Natural killer cell treated with Interleukin-12 subunit alpha and Interleukin-12 subunit beta and Interleukin-15 and Interleukin-18, amount 100 ng/mL, for 72 hours (primary cell): ENCODE results near the gene ZNF23. TPM values are rescaled to one million over a fixed set of nuclear protein-coding genes. Genes with fewer than 3 reads are reported as not detected.

Experiments used
- ATAC-seq, 2 donors: fragments of 150-1000 bp; cut with Tn5 transposase in 1 of 2; sonication (Bioruptor Pico), chemical (Tn5 transposase) in 1 of 2; 2 replicates each; pipeline ENCODE4 v1.10.0; 2021
- DNase-seq: peaks from one replicate; pipeline ENCODE4 v3.0.0; 2022; ENCODE audit warnings: low spot score
- H3K27ac Mint-ChIP-seq, 2 donors: 1 replicate in 1 of 2; 2 replicates in 1 of 2; pipeline ENCODE4 v1.8.0; 2022; ENCODE audit warnings: mixed read lengths in 2 of 2, mild to moderate bottlenecking in 1 of 2, moderate library complexity in 1 of 2
- H3K27me3 Mint-ChIP-seq, 2 donors: 1 replicate in 1 of 2; 2 replicates in 1 of 2; pipeline ENCODE4 v1.8.0; 2022; ENCODE audit warnings: mixed read lengths in 2 of 2
- H3K36me3 Mint-ChIP-seq: one replicate; pipeline ENCODE4 v1.8.0; 2022; ENCODE audit warnings: mixed read lengths
- H3K4me1 Mint-ChIP-seq, 2 donors: 1 replicate in 1 of 2; 2 replicates in 1 of 2; pipeline ENCODE4 v1.8.0; 2022; ENCODE audit warnings: low read depth in 2 of 2, mixed read lengths in 2 of 2, mild to moderate bottlenecking in 1 of 2
- H3K4me3 Mint-ChIP-seq: one replicate; pipeline ENCODE4 v1.8.0; 2022; ENCODE audit warnings: mixed read lengths
- H3K9me3 Mint-ChIP-seq: 2 replicates; pipeline ENCODE4 v1.8.0; 2022; ENCODE audit warnings: mixed read lengths
- total RNA-seq, 2 donors: library from RNA; stranded (reverse); gene quantifications; one replicate each; pipeline ENCODE4 v1.2.3, GENCODE V29; 2022

The ZNF23 gene
- total RNA-seq, 2 donors from 2014 or later: 10.4 to 13.1 TPM

GRCh38 chr16:71429581-71429980, 32.5 kb downstream of the ZNF23 start:
- Mint-ChIP-seq H3K4me3 (no peak overlapping the region), H3K36me3 (peaks cover 5% of the 10 kb centered on the region)

DNA sequence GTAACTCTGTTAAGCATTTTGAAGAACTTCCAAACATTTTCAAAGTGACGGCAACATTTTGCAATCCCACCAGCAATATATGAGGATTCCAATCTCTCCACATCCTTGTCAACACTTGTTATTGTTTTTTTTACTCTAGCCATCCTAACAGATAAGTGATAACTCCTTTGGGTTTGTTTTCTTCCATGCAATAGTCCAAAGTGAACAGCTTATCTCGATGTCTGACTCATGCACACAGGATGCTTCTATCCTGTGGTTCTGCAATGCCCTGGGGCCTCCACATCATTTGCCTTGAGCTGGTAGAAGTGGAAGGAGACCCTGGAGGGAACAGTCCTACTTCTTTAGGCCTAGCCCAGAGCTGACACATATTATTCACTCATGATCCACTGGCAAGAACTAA, 33.2 kb downstream of the ZNF23 start:
- Mint-ChIP-seq H3K9me3 (no peaks in the 10 kb centered on the region), H3K36me3 (peaks cover 5% of the 10 kb centered on the region)

More at GRCh38 chr16:71429581-71429980, 32.5 kb downstream of the ZNF23 start:
- H3K4me1 Mint-ChIP-seq: no peaks in the 10 kb centered on the region
- ATAC-seq (no peak), DNase-seq (no peak)
- no peak overlapping the region for H3K27ac Mint-ChIP-seq
- H3K27me3 Mint-ChIP-seq: peaks cover 21 to 25% of the 10 kb centered on the region in 2 donors
- H3K9me3 Mint-ChIP-seq: no peaks in the 10 kb centered on the region

GRCh38 chr16:71428385-71428784, 33.7 kb downstream of the ZNF23 start:
- ATAC-seq (no peak), DNase-seq (no peak)
- peaks cover 26 to 33% of the 10 kb centered on the region in 2 donors for H3K27me3 Mint-ChIP-seq
- H3K36me3 Mint-ChIP-seq: peaks cover 5% of the 10 kb centered on the region
- no peaks in the 10 kb centered on the region for H3K9me3 Mint-ChIP-seq
- H3K4me3 Mint-ChIP-seq: no peak overlapping the region
- no peak overlapping the region for H3K27ac Mint-ChIP-seq
- H3K4me1 Mint-ChIP-seq: no peaks in the 10 kb centered on the region

More for the DNA sequence above, 33.2 kb downstream of the ZNF23 start:
- DNase-seq: no peak
- H3K4me1 Mint-ChIP-seq: no peaks in the 10 kb centered on the region
- peaks cover 25 to 31% of the 10 kb centered on the region in 2 donors for H3K27me3 Mint-ChIP-seq
- H3K4me3 Mint-ChIP-seq: no peak overlapping the region
- no peak for ATAC-seq
- H3K27ac Mint-ChIP-seq: no peak overlapping the region

- Mint-ChIP-seq H3K4me1 (no peaks in the 10 kb centered on the region), H3K36me3 (peaks cover 5% of the 10 kb centered on the region), H3K4me3 (no peak overlapping the region), H3K27ac (no peak overlapping the region), H3K9me3 (no peaks in the 10 kb centered on the region), H3K27me3 (peaks cover 26 to 33% of the 10 kb centered on the region in 2 donors)
- no peak for ATAC-seq
- DNase-seq: no peak
Observed at GRCh38 chr16:71426880-71427615, 35.0 kb downstream of the ZNF23 start.

GRCh38 chr16:71426069-71426879, 35.8 kb downstream of the ZNF23 start:
- H3K4me1 Mint-ChIP-seq: no peaks in the 10 kb centered on the region
- no peaks in the 10 kb centered on the region for H3K9me3 Mint-ChIP-seq
- ATAC-seq (peak; percentile 79 to 89), DNase-seq (no peak)
- H3K36me3 Mint-ChIP-seq: peaks cover 5% of the 10 kb centered on the region
- peak overlapping the region in 1 of 2 donors; percentile 18 for H3K27ac Mint-ChIP-seq
- H3K27me3 Mint-ChIP-seq: peaks cover 26 to 33% of the 10 kb centered on the region in 2 donors
- peak overlapping the region; percentile 10 for H3K4me3 Mint-ChIP-seq

GRCh38 chr16:71425746-71426068, 36.3 kb downstream of the ZNF23 start:
- H3K9me3 Mint-ChIP-seq: no peaks in the 10 kb centered on the region
- no peaks in the 10 kb centered on the region for H3K4me1 Mint-ChIP-seq
- H3K36me3 Mint-ChIP-seq: peaks cover 5% of the 10 kb centered on the region
- no peak for DNase-seq
- no peak overlapping the region for H3K4me3 Mint-ChIP-seq
- H3K27ac Mint-ChIP-seq: no peak overlapping the region
- no peak for ATAC-seq
- H3K27me3 Mint-ChIP-seq: peaks cover 28 to 39% of the 10 kb centered on the region in 2 donors

- Mint-ChIP-seq H3K9me3 (no peaks in the 10 kb centered on the region), H3K27me3 (peaks cover 28 to 39% of the 10 kb centered on the region in 2 donors), H3K4me1 (no peaks in the 10 kb centered on the region), H3K36me3 (peaks cover 5% of the 10 kb centered on the region), H3K27ac (no peak overlapping the region), H3K4me3 (no peak overlapping the region)
- DNase-seq: no peak
- ATAC-seq: no peak
Observed at GRCh38 chr16:71424626-71425025, 37.4 kb downstream of the ZNF23 start.

- Mint-ChIP-seq H3K27me3 (peaks cover 24 to 36% of the 10 kb centered on the region in 2 donors), H3K9me3 (no peaks in the 10 kb centered on the region), H3K4me3 (no peak overlapping the region), H3K4me1 (no peaks in the 10 kb centered on the region), H3K27ac (no peak overlapping the region), H3K36me3 (peaks cover 3% of the 10 kb centered on the region)
- ATAC-seq (no peak), DNase-seq (no peak)
Observed at GRCh38 chr16:71423865-71424264, 38.2 kb downstream of the ZNF23 start.

DNA sequence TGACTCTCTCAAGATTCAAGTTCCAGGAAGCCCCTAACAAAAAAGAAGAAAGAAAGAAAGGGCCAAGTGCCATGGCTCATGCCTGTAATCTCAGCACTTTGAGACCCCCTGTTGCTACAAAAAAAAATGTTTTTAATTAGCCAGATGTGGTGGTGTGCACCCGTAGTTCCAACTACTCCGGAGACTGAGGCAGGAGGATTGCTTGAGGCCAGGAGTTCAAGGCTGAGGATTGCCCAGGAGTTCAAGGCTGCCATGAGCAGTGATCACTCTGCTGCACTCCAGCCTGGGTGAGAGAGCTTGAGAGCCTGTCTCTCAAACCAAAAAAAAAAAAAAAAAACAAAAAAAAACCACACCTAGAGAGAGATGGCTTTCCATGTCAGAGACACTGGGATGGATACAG, 39.0 kb downstream of the ZNF23 start:
- Mint-ChIP-seq H3K9me3 (no peaks in the 10 kb centered on the region), H3K4me3 (no peak overlapping the region), H3K27me3 (peaks cover 30 to 35% of the 10 kb centered on the region in 2 donors), H3K4me1 (no peaks in the 10 kb centered on the region), H3K36me3 (no peaks in the 10 kb centered on the region), H3K27ac (no peak overlapping the region)
- ATAC-seq: no peak
- DNase-seq: no peak

GRCh38 chr16:71421911-71422310, 40.1 kb downstream of the ZNF23 start:
- Mint-ChIP-seq H3K4me3 (no peak overlapping the region), H3K27ac (no peak overlapping the region), H3K9me3 (no peaks in the 10 kb centered on the region), H3K27me3 (peaks cover 26 to 32% of the 10 kb centered on the region in 2 donors), H3K4me1 (no peaks in the 10 kb centered on the region), H3K36me3 (no peaks in the 10 kb centered on the region)
- ATAC-seq: peak in 1 of 2 donors; percentile 60
- DNase-seq: no peak

- H3K4me3 Mint-ChIP-seq: no peak overlapping the region
- DNase-seq: no peak
- H3K27ac Mint-ChIP-seq: no peak overlapping the region
- no peak for ATAC-seq
- no peaks in the 10 kb centered on the region for H3K9me3 Mint-ChIP-seq
- H3K36me3 Mint-ChIP-seq: no peaks in the 10 kb centered on the region
- peaks cover 0 to 2% of the 10 kb centered on the region in 2 donors for H3K4me1 Mint-ChIP-seq
- H3K27me3 Mint-ChIP-seq: peaks cover 33 to 41% of the 10 kb centered on the region in 2 donors
Observed at GRCh38 chr16:71414038-71414437, 48.0 kb downstream of the ZNF23 start.

GRCh38 chr16:71413341-71413740, 48.7 kb downstream of the ZNF23 start:
- DNase-seq (no peak), ATAC-seq (no peak)
- Mint-ChIP-seq H3K4me1 (peaks cover 0 to 2% of the 10 kb centered on the region in 2 donors), H3K36me3 (no peaks in the 10 kb centered on the region), H3K9me3 (no peaks in the 10 kb centered on the region), H3K27ac (no peak overlapping the region), H3K4me3 (no peak overlapping the region), H3K27me3 (peaks cover 31 to 43% of the 10 kb centered on the region in 2 donors)

- H3K27ac Mint-ChIP-seq: no peak overlapping the region
- no peaks in the 10 kb centered on the region for H3K9me3 Mint-ChIP-seq
- H3K4me3 Mint-ChIP-seq: no peak overlapping the region
- ATAC-seq: peak; percentile 62 to 68
- H3K27me3 Mint-ChIP-seq: peaks cover 32 to 47% of the 10 kb centered on the region in 2 donors
- peak; percentile 71 for DNase-seq
- no peaks in the 10 kb centered on the region for H3K36me3 Mint-ChIP-seq
- peaks cover 0 to 2% of the 10 kb centered on the region in 2 donors for H3K4me1 Mint-ChIP-seq
Observed at GRCh38 chr16:71412270-71413160, 49.5 kb downstream of the ZNF23 start.
